Esophagus muscularis mucosa (tissue), 4 donors: ENCODE data around the gene DDI2.

Experiments used
- CTCF ChIP-seq, 3 experiments: fragments of 200-600 bp in 2 of 3; fragments of 450-650 bp in 1 of 3; sonication (generic) in 2 of 3; IDR thresholded peaks; one replicate each; pipeline ENCODE4 v1.5.1; 2017 to 2019; ENCODE audit warnings: antibody characterized with exemption in 3 of 3, mild to moderate bottlenecking in 2 of 3, moderate library complexity in 1 of 3
- EP300 ChIP-seq: sonication (generic); formaldehyde crosslinking; IDR thresholded peaks from one replicate; pipeline ENCODE4 v1.6.1; 2017; ENCODE audit warnings: antibody characterized with exemption
- POLR2A ChIP-seq: fragments of 450-650 bp; IDR thresholded peaks from one replicate; pipeline ENCODE4 v1.6.1; 2017; ENCODE audit warnings: antibody characterized with exemption, moderate library complexity, mild to moderate bottlenecking, low read depth
- POLR2AphosphoS5 ChIP-seq, 2 donors: sonication (generic); formaldehyde crosslinking; IDR thresholded peaks; one replicate each; pipeline ENCODE4 v1.6.1; 2017; ENCODE audit warnings: antibody characterized with exemption in 2 of 2

- TF ChIP-seq CTCF (IDR thresholded peaks at IDR 0.05) (no peak), POLR2A (no peak), EP300 (no peak), POLR2AphosphoS5 (IDR thresholded peaks at IDR 0.05) (no peak)
Observed at GRCh38 chr1:15595809-15596617, 21.2 kb upstream of the DDI2 start.
